Medulla oblongata (tissue), 1 donor: Measurements from ENCODE around the gene PRR29.
"Not testable (repeated sequence)": the region's sequence is repeated elsewhere in the genome, so short reads cannot be mapped to it uniquely, and the experiment has no call there.

ENCODE experiments used
- DNase-seq: peaks from one replicate; pipeline ENCODE4 v3.0.0-alpha.2; 2015; ENCODE audit errors: extremely low spot score

The PRR29 gene

GRCh38 chr17:63997341-63998048, 656 bp upstream of the PRR29 start:
- DNase-seq: no peak

DNA sequence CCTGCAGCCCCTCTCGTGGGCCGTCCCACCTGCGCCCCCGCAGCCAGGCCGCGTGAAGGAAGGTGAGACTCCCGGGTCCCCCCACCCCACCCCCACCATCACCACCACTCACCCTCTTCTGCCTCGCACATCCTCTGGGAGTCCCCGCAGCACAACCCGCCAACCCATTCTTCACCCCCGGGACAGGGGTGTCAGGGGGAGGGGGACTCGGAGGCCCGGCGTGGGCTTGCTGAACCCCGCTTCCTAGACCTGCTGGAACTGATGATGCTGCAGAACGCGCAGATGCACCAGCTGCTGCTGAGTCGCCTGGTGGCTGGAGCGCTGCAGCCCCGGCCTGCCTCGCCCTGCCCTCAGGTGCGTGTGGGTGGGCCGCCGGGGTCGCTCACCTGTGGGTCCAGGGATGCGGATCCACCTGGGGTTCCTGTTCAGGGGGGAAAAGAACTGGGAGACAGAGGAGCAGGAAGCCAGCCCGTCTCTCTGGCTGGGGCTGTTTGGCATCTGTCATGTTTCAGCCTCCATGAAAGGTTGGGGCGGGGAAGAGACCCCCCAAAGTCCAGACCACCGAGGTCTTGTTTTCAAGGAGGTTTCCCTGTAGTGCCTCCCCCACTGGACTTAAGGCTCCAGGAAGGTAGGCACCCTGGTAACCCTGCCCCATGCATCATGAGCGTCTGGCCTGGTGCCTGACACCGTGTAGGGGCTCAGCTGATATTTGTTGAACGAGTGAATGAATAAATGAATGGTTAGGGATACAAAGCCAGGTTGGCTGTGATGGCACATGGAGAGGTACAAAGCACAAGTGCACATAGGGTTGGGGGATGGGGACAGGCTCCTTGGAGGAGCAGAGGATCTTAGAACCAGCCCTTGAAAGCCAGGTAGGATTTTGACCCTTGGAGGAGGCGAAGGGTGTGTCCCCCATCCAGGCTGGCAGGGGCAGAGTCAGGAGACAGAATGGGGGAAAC, 849 bp downstream of the PRR29 start:
- DNase-seq: no peak

GRCh38 chr17:63999680-64000531, 1.8 kb downstream of the PRR29 start:
- no peak for DNase-seq

GRCh38 chr17:64001091-64001579, 3.0 kb downstream of the PRR29 start:
- no peak for DNase-seq

DNA sequence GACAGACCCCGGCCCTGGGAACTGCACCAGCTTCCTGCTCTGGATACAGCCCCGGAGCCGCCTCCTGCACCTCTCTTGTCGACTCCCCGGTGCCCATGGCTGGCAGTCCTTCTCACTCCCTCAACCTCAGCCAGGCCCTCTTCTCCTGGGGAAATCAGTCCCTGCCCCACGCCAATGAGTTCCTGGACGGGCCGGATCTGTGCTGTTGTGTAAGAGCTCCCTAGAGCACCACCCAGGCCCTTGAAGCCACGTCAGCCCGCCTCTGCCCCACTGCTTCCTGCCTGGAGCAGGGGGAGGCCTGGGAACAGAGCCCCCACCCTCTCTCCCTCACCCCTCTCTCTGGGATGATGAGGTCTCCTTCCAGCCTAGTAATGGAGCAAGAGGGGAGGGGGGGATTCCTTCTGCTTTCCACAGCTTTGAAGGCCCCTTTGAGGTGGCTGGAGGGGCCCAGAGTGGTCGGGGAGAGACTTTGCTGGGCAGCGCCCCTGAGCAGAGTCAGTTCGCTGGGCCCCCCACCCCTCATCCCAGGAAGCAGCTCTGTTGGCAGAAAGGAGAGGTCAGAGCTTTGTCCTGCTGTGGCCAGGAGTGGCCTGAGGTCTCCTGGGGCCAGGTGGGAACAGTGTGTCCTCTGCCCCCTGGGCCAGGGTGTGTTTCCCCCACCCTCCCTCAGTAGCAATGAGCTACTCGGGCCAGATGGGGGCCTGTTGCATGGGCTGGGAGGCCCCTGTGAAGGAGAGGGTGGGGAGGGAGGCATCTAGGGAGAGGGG, 3.8 kb downstream of the PRR29 start:
- no peak for DNase-seq

- DNase-seq: no peak
These were observed 4.7 kb downstream of the PRR29 start for GRCh38 chr17:64002658-64003525.

- no peak for DNase-seq
These were observed 5.5 kb downstream of the PRR29 start for GRCh38 chr17:64003526-64004121.

DNA sequence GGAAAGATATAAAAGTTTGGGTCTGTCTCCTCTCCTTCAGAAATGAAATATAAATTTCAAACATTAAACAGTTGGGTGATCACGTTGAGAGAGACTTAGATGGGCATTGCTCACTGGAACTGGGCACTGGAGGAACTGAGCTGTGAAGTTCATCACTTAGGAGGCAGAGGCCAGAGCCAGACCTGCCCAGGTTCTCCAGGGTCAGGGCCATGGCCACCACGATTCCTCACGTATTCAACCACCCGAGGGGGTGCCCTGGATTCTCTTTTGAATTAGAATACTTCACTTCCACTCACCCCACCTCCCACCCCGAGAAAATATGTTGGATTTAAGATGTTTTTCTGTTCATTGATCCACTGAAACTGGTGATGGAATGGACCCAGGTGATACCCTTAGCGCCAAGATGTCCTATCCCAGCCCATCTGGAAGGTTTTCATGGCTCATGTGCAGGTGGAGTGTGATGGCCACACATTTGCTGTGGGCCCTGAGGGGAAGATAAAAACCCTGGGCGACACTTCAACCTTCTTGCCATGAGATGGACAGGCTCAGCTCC, 6.1 kb downstream of the PRR29 start:
- no peak for DNase-seq

DNA sequence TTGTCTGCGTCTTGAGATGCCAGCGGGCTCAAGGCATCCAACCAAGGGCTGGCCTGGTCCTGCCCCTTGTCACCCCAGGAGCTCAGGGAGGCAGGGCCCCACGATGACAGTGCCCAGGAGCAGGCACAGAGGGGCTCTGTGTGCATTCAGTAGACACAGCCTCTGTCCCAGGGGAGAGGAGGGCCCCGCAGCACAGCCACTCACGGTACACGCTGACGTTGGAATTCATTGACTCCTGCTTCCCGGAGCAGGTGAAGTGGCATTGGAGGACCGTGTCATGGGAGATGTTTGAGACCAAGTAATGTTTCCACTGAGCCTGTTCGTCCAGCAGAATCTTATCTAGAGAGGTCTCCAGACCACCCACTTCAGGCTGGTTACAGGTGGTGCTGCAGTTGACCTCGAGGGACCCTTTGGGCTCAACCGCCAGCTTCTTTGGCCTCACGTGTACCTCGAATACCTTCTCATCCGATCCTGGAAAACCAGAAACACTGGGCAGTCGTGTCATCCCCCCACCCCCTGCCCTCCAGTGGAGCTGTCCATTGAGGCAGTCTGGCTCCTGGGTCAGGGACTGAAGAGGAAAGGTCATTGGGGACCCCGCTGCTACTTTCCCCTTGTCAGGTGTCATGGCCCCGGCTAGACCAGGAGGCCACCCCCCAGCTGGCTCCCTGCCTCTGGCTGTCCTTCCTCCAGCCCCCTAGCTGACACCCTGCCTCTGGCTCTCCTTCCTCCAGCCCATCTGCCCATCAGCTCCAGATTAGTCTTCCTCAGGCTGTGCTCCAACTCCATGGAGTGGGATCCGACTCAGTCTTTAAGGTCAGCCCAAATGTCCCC, 7.0 kb downstream of the PRR29 start:
- no peak for DNase-seq

- no peak for DNase-seq
These were observed 7.6 kb downstream of the PRR29 start for GRCh38 chr17:64005734-64006167.

- DNase-seq: no peak
These were observed 8.4 kb downstream of the PRR29 start for GRCh38 chr17:64006361-64007088.

DNA sequence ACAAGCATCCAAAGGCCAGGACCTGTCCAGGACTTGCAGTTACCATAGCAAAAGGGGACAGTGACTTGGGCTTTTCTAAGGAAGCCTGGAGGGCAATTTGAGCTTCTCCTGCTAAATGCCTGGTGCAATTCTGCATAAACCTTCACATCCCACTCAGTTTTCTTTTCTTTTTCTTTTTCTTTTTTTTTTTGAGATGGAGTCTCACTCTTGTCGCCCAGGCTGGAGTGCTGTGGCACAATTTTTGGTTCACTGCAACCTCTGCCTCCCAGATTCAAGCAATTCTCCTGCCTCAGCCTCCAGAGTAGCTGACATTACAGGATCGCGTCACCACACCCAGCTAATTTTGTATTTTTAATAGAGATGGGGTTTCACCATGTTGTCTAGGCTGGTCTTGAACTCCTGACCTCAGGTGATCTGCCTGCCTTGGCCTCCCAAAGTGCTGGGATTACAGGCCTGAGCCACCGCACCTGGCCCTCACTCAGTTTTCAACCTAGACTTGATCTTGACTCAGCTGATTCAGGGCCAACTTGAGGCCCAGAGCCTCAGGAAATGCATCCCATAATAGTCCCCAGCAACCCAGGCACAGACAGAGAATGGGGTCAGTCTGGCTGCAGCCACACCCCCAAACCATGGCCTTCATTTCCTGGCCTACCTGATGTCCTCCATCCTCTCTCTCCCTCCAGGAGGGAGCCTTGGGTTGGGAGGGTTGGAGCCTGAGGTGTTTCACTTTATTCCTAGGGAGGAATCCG, 9.1 kb downstream of the PRR29 start:
- not testable (repeated sequence) for DNase-seq

GRCh38 chr17:64007838-64008282, 9.7 kb downstream of the PRR29 start:
- no peak for DNase-seq

DNA sequence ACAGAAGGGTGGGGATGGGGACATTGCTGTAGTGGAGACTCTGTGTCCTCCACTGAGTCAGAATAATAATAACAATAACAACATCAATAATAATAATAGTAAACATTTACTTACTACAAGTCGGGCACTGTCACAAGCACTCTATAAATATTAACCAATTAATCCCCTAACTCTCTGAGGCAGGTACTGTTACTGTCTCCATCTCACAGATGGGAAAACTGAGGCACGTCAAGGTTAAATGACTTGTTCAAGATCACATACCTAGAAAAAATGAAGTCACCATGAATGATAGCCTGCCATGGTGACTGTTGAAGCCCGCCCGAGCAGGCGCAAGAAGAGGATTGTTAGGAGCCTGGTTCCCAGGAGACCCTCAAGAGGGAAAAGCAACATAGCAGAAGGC, 10.2 kb downstream of the PRR29 start:
- no peak for DNase-seq

DNA sequence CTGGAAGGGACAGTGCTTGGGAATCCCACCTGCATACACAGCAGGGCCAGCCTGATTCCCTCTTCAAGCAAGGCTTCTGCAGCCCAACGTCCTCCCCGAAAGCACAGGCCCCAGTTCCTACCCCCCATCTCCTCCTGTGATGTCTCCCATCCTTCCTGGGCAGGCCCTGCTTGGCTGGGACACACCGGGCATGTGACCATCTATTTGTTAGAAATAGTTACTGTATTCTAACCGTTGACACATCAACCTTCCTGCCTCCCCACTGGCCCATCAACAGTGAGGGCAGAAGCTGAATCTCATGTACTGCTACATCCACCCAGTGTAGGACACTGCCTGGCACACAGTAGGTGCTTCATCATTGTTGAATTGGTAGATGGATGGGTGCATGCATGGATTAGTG, 10.7 kb downstream of the PRR29 start:
- DNase-seq: no peak

GRCh38 chr17:64009571-64010402, 11.6 kb downstream of the PRR29 start:
- no peak for DNase-seq
